ENCODE measurements around the gene GNPAT.

Gene GNPAT

DNA sequence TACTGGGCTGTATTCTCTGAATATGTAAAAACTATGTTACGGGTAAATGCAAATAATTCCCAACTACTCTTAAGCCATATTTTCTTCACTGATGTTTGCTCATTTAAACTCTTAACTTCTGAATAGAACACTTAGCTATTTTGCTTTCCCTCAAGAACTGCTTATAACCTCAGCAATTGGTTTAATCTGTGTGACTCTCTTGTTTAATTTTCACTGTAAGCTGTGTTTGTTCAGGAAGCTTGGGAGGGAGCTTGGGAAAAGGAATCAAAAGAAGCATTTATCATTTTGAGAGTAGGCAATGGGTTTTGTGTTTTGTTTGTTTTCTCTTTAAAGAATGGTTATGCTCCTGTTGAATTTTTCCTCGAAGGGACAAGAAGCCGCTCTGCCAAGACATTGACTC, 24.4 kb downstream of the GNPAT start:
- DNase-seq, result no peak
- Mint-ChIP-seq H3K4me1 (no peaks in the 10 kb centered on the region), H3K27ac (peak overlapping the region in 1 of 2 donors; percentile 85), H3K27me3 (no peaks in the 10 kb centered on the region), H3K4me3 (no peak overlapping the region), H3K9me3 (no peaks in the 10 kb centered on the region)
- ATAC-seq, result no peak

DNA sequence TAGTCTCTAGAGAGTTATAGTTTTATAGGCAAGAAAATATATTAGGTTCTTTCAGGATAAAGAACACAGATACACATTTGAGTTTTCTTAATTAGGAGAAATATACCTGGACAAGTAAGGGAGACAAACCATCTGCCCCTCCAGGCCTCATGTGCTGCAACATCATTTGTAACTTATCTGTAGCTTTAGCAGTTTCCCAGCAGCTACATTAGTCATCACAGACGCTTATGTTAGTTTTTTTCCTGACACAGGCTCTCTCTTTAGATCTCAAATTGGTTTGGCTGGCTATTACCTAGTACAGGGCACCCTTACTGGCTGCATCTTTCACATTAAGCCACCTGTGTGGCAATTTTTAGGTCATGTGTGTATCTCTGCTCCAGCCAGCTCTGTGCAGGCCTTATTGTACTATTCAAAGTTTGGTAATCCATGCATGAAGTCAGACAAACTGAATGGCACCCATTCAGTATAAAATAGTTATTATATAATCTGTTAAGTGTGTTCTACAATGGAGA, 25.9 kb downstream of the GNPAT start:
- Mint-ChIP-seq H3K27me3 (no peaks in the 10 kb centered on the region), H3K9me3 (no peaks in the 10 kb centered on the region), H3K4me1 (peaks cover 8% of the 10 kb centered on the region), H3K4me3 (no peak overlapping the region), H3K27ac (no peak overlapping the region)
- ATAC-seq, result no peak
- no peak for DNase-seq

DNA sequence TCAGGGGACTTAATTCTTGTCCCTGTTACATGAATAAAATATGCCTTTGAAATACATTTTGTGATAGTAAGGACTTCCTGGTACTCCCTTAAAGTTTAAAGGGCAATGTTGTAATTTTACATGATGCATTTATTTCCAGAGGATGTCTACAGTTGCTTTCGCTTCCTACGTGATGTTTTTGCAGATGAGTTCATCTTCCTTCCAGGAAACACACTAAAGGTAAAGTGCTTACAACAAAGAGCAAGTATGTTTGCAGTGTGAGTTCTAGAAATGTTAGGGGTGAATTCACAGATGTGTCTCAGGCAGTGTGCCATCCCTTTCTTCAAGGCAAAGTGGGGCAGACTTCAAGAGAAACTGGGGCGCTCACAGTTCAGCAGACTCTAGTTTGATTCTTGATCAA, 31.2 kb downstream of the GNPAT start:
- peaks cover 28% of the 10 kb centered on the region for H3K4me1 Mint-ChIP-seq
- H3K27ac Mint-ChIP-seq, result peak overlapping the region; percentile 88 to 98
- DNase-seq (no peak), ATAC-seq (peak; percentile 40)
- peak overlapping the region in 1 of 2 donors; percentile 14 for H3K4me3 Mint-ChIP-seq
- H3K27me3 Mint-ChIP-seq, result no peaks in the 10 kb centered on the region
- H3K9me3 Mint-ChIP-seq, result no peaks in the 10 kb centered on the region

DNA sequence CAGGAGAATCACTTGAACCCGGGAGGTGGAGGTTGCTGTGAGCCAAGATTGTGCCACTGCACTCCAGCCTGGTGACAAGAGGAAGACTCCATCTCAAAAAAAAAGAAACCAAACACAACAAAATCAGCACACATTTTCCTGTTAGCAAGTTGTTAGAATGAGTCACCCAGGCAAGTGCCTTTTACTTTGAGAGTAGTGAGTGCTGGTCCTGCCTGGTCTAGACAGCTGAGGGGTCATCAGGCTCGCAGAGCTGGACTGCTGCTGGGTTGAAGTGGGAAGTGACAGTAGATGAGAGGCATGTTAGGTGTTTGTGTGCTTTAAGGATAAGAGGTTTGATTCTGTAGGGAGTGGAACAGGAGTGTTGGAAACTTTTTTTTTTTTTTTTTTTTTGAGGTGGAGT, 31.9 kb downstream of the GNPAT start:
- no peak for ATAC-seq
- Mint-ChIP-seq H3K4me1 (peaks cover 28% of the 10 kb centered on the region), H3K4me3 (peak overlapping the region in 1 of 2 donors; percentile 32), H3K27ac (peak overlapping the region; percentile 85 to 87), H3K27me3 (no peaks in the 10 kb centered on the region), H3K9me3 (no peaks in the 10 kb centered on the region)
- no peak for DNase-seq

DNA sequence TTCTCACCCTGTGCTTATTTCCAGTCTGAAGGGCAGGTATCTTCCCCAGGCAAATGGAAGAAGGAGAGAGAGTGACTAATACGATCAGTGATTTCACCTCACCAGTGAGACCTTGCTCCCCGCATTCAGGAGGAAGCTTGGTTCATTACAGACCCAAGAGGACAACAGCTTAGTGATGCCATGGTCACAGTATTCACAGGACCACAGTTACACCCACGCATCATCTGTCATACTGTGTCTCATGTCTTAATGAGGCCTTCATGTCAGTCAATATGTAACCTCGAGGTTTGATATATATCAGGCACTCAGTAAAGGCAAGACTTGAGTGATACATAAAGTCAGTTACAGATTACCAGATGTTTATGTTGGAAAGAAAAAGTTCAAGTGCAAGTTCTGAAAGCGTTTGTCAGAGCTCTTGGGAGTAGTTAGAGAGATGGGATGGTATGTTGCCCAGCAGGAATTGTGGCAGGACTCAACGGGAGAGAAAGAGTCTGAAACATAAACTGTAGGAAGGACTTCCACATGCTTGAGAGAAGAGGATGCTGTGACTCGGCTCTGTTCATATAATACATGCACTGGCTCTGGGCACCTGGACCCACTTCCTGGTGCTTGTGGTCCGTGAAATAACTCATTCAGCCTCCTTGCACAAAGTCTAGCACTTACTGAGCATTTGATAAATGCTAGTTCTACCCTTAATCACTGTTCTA, 33.3 kb downstream of the GNPAT start:
- H3K4me3 Mint-ChIP-seq, result no peak overlapping the region
- ATAC-seq (peak; percentile 73), DNase-seq (no peak)
- peaks cover 28% of the 10 kb centered on the region for H3K4me1 Mint-ChIP-seq
- no peaks in the 10 kb centered on the region for H3K9me3 Mint-ChIP-seq
- no peaks in the 10 kb centered on the region for H3K27me3 Mint-ChIP-seq
- H3K27ac Mint-ChIP-seq, result no peak overlapping the region

DNA sequence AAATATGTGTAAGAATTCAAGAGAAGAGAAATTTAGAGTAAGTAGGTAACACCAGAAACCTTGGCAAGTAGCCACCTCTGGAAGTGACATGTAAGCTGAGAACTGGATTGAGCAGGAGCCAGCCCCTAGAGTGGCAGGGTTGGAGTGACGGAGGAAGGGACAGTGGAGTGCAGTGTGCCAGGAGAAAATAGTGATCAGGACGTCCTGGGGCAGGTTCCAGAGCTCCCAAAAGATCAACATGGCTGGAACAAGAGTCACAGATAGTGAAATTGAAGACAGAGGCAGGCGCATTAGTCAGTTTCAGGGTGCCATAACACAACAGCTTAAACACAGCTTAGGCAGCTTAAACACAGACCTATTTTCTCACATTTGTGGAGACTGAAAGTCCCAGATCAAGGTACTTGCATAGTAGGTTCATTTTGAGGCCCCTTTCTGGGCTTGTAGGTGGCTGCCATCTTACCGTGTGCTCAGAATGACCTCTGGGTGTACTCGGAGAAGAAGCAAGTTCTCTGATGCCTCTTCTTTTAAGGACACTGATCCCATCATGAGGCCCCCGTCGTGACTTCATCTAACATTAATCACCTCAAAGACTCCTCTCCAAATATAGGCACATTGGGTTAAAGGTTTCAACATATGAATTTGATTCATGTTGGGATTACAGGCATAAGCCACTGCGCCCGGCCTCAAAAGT, 37.2 kb downstream of the GNPAT start:
- no peaks in the 10 kb centered on the region for H3K9me3 Mint-ChIP-seq
- no peak overlapping the region for H3K27ac Mint-ChIP-seq
- DNase-seq (no peak), ATAC-seq (no peak)
- H3K27me3 Mint-ChIP-seq, result no peaks in the 10 kb centered on the region
- peaks cover 7% of the 10 kb centered on the region for H3K4me1 Mint-ChIP-seq
- no peak overlapping the region for H3K4me3 Mint-ChIP-seq

DNA sequence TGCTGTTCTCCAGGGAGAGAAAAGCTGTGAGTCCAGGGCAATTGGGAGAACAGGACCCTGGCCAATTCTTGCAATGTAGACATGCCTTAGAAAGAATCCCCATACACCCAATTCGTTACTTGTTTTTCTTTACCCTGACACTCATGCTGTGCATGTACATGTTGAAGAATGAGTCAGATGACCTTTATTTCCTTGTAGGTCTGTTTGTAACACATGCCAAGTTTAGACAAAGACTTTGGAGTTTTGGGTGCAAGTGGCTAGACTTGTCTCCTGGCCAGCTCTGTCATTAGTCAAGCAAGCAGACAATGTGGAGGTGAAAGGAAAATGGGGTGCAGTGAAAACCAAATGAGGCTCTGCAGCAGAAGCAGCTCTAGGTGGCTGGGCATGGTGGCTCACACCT, 38.1 kb downstream of the GNPAT start:
- Mint-ChIP-seq H3K9me3 (no peaks in the 10 kb centered on the region), H3K4me1 (peaks cover 5% of the 10 kb centered on the region), H3K27ac (no peak overlapping the region), H3K27me3 (no peaks in the 10 kb centered on the region), H3K4me3 (no peak overlapping the region)
- no peak for DNase-seq
- no peak for ATAC-seq

DNA sequence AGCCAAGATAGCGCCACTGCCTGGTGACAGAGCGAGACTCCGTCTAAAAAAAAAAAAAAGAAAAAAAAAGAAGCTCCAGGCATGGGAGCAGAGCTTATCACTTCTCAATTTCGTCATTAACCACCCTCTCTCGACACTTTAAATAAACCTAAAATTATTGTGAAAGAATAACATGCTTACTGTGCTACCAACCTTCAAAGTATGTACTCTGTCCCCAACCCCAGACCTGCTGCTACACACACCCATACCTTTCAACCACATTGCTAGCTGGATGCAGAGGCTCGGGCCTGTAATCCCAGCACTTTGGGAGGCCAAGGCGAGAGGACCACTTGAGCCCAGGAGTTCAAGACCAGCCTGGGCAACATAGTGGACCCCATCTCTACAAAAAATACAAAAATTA, 38.7 kb downstream of the GNPAT start:
- Mint-ChIP-seq H3K4me1 (no peaks in the 10 kb centered on the region), H3K4me3 (no peak overlapping the region), H3K27ac (no peak overlapping the region), H3K27me3 (no peaks in the 10 kb centered on the region), H3K9me3 (no peaks in the 10 kb centered on the region)
- no peak for DNase-seq
- no peak for ATAC-seq

DNA sequence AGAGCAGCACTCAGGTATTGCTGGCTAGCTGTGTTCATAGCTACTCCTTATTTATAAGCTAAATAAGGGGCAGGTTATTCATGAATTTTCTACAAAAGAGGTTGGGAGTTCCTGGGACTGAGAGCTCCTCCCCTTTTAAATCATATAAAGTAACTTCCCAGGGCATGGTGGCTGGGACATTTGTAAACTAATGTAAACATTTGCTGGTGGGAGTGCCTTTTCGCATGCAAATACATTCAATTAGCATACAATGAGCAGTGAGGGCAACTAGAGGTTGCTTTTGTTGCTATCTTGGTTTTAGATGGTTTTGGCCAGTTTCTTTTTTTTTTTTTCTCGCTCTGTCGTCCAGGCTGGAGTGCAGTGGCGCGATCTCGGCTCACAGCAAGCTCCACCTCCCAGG, 43.4 kb downstream of the GNPAT start:
- no peaks in the 10 kb centered on the region for H3K4me1 Mint-ChIP-seq
- H3K27ac Mint-ChIP-seq, result no peak overlapping the region
- H3K27me3 Mint-ChIP-seq, result no peaks in the 10 kb centered on the region
- no peak for ATAC-seq
- H3K4me3 Mint-ChIP-seq, result no peak overlapping the region
- H3K9me3 Mint-ChIP-seq, result no peaks in the 10 kb centered on the region
- DNase-seq, result no peak

DNA sequence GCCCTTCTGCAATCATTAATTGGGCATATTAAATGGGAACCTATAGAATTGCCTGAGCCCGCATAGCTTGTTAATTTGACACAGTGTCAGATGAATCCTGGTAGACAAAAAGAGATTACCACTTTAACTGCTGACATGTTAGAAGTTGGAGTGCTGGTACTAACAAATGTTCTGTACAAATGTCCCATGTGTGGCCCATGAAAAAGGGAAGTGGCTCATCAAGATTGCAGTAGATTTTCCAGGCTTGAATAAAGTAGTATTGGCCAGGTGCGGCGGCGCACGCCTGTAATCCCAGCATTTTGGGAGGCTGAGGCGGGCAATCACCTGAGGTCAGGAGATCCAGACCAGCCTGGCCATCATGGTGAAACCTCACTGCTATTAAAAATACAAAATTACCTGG, 45.6 kb downstream of the GNPAT start:
- H3K9me3 Mint-ChIP-seq, result no peaks in the 10 kb centered on the region

DNA sequence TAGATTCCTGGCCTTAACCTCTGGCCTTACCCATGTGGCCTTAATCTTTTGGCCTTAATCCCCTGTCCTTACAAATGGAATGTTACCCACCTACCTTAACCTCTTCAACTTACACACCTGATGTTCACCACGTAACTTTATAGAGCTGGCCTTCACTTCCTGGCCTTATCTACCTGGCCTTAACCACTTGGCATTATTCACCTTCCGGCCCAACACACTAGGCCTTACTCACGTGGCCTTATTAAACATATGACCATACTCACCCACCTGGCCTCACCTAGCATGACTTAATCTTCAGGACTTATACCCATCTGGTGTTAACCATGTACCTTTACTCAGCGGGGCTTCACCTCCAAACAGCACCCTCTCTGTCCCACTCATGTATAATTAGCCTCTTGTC, 54.9 kb downstream of the GNPAT start:
- no peaks in the 10 kb centered on the region for H3K27me3 Mint-ChIP-seq
- no peaks in the 10 kb centered on the region for H3K4me1 Mint-ChIP-seq
- ATAC-seq, result no peak
- DNase-seq, result no peak
- no peak overlapping the region for H3K4me3 Mint-ChIP-seq
- no peaks in the 10 kb centered on the region for H3K9me3 Mint-ChIP-seq
- no peak overlapping the region for H3K27ac Mint-ChIP-seq

More for the DNA sequence above, 45.6 kb downstream of the GNPAT start:
- DNase-seq (no peak), ATAC-seq (no peak)
- Mint-ChIP-seq H3K4me3 (no peak overlapping the region), H3K27ac (no peak overlapping the region), H3K27me3 (no peaks in the 10 kb centered on the region), H3K4me1 (no peaks in the 10 kb centered on the region)

DNA sequence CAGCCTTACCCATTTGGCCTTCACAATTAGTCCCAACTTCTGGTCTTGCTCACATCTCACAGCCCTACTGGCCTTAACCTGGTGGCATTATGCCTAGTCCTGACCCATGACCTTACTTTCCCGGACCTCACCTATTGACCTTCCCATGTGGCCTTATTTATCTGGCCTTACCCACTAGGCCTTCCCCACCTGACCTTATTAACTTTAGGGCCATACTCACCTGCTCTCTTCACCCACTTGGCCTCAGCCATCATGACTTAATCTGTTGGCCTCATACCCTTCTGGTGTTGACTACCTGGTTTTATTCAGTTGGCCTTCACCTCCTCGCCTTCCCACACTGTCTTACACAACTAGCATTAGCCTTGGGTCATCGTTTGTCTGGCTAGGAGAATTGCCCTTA, 61.0 kb downstream of the GNPAT start:
- no peak for ATAC-seq
- DNase-seq, result no peak

DNA sequence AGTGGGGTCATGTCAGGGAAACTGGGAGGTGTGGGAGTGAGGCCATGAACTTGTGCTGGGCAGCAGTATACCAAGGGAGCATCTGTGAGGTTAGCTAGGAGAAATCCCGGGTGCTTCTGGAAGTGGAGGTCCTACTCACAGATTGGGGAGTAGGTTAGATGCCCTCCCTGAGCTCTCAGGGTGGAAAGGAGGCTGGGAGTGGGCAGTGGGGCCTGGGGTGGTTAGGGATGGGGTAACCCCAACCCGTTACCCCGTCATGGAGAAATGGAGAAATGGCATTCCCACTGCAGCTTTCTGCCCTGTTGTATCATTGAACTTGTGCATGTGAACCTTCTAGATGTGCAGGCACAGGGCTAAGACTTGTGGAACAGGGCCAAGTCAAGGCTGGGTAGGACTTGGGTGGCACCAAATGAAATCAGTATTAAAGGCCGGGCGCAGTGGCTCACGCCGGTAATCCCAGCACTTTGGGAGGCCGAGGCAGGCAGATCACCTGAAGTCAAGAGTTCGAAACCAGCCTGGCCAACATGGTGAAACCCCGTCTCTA, 69.5 kb downstream of the GNPAT start:
- H3K4me3 Mint-ChIP-seq, result no peak overlapping the region
- peaks cover 0 to 6% of the 10 kb centered on the region in 2 donors for H3K9me3 Mint-ChIP-seq
- H3K27me3 Mint-ChIP-seq, result no peaks in the 10 kb centered on the region
- DNase-seq, result no peak
- ATAC-seq, result no peak
- no peak overlapping the region for H3K27ac Mint-ChIP-seq
- H3K4me1 Mint-ChIP-seq, result no peaks in the 10 kb centered on the region

More for the DNA sequence above, 61.0 kb downstream of the GNPAT start:
- Mint-ChIP-seq H3K4me3 (no peak overlapping the region), H3K9me3 (peaks cover 0 to 4% of the 10 kb centered on the region in 2 donors), H3K27me3 (no peaks in the 10 kb centered on the region), H3K4me1 (no peaks in the 10 kb centered on the region), H3K27ac (no peak overlapping the region)

DNA sequence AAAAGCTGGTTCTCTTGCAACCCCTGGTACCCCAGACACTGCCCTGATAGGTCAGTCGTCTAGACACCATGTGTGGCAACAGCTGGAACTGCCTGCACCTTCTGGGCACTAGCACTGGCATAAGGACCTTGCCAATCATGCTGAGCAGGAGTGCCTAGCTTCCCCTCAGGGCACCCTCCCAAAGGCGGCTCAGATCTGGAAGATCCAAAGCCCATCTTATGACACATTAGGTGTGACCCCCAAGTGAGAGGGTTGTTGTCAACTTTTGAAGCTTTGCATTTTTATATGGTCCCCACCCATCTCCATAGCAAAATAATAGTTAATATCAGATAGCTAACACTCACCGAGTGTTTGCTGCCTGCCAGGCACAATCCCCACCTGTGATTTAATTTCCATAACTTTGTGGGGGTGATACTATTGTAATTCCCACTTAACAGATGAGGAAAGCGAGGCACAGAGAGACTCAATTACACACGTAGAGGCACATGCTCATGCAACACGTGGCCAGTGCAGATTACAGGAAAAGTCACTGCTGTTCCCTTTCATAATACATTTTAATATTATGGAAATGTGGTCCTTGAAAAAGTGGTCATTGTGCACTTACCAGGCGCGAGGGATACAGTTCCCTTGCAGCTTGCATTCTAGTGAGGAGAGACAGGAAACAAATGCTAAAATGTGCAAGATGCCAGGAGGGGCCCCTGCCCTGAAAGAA, 70.9 kb downstream of the GNPAT start:
- Mint-ChIP-seq H3K4me1 (peaks cover 6% of the 10 kb centered on the region), H3K9me3 (peaks cover 0 to 4% of the 10 kb centered on the region in 2 donors), H3K27ac (peak overlapping the region in 1 of 2 donors; percentile 13), H3K27me3 (no peaks in the 10 kb centered on the region), H3K4me3 (no peak overlapping the region)
- ATAC-seq, result no peak
- no peak for DNase-seq

DNA sequence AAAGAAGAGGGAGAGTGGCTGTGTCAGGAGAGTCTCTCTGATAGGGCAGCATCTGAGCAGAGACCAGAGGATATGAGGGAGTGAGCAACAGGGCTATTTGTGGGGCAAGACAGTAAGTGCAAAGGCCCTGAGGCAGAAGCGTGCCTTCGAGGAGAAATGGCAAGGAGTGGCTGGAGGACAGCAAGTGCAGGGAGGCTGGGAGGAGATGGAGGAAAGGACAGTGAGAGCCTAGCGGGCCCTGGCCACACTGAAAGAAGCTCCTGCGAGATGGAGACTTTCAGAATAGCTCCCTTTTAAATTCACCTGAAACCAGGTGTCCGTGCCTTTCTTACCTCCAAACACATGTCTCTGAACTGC, 71.4 kb downstream of the GNPAT start:
- Mint-ChIP-seq H3K4me1 (peaks cover 6% of the 10 kb centered on the region), H3K4me3 (no peak overlapping the region), H3K27ac (peak overlapping the region in 1 of 2 donors; percentile 13), H3K9me3 (no peaks in the 10 kb centered on the region), H3K27me3 (no peaks in the 10 kb centered on the region)
- no peak for DNase-seq
- ATAC-seq, result no peak

DNA sequence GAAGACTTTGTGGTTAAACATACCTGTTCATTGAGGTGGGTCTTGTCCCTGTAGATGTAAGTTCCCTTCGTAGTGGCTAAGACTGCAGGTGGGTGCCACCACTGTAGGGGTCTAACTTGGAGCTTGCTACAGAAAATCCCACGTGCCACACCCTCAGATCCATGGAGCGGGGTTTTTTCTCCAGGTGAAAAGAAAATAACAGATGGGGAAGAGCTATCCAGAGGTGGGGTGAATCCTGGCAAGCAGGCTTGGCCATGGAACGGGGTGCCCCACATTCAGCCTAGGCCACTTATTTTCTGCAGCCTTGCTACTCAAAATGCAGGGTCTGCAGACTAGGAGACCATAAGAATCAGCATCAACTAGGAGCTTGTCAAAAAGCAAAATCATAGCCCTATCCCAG, 72.6 kb downstream of the GNPAT start:
- Mint-ChIP-seq H3K4me1 (peaks cover 6% of the 10 kb centered on the region), H3K27me3 (no peaks in the 10 kb centered on the region), H3K27ac (no peak overlapping the region), H3K9me3 (no peaks in the 10 kb centered on the region), H3K4me3 (no peak overlapping the region)
- DNase-seq (no peak), ATAC-seq (no peak)

All from stimulated activated naive CD8-positive, alpha-beta T cell treated with anti-CD3 and anti-CD28 coated beads, Interleukin-15, amount 100 ng/mL, for 72 hours (primary cell).